Measurements from ENCODE around the gene IL32.
"Not testable (repeated sequence)": the region's sequence is repeated elsewhere in the genome, so short reads cannot be mapped to it uniquely, and the experiment has no call there.

The IL32 gene

GRCh38 chr16:3053330-3053710 is 12.1 kb upstream of the IL32 start:
- not testable (repeated sequence) for DNase-seq

GRCh38 chr16:3054965-3055733 is 10.3 kb upstream of the IL32 start:
- no peak for DNase-seq

- DNase-seq = not testable (repeated sequence)
Measured at GRCh38 chr16:3055734-3056115, 9.7 kb upstream of the IL32 start.

GRCh38 chr16:3056336-3057180 is 8.9 kb upstream of the IL32 start:
- DNase-seq = no peak

GRCh38 chr16:3057181-3058138 is 8.0 kb upstream of the IL32 start:
- no peak for DNase-seq

DNA sequence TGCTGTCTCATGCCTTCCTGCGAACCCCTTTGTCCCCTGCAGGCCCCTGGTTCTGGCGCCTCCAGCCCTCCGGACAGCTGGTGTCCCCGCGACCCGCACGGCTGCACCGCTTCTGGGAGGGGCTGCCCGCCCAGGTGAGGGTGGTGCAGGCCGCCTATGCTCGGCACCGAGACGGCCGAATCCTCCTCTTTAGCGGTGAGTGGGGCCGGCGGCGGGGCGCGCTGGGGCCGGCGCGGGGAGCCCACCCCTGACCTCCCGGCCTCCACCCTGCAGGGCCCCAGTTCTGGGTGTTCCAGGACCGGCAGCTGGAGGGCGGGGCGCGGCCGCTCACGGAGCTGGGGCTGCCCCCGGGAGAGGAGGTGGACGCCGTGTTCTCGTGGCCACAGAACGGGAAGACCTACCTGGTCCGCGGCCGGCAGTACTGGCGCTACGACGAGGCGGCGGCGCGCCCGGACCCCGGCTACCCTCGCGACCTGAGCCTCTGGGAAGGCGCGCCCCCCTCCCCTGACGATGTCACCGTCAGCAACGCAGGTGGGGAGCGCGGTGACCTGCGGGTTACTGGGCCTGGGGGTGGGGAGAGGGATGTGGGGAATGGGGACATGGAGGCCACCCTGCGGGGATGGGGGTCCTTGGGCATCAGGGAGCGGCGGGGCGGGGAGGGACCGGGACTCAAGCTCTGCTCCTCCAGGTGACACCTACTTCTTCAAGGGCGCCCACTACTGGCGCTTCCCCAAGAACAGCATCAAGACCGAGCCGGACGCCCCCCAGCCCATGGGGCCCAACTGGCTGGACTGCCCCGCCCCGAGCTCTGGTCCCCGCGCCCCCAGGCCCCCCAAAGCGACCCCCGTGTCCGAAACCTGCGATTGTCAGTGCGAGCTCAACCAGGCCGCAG is 7.1 kb upstream of the IL32 start:
- DNase-seq = no peak

DNA sequence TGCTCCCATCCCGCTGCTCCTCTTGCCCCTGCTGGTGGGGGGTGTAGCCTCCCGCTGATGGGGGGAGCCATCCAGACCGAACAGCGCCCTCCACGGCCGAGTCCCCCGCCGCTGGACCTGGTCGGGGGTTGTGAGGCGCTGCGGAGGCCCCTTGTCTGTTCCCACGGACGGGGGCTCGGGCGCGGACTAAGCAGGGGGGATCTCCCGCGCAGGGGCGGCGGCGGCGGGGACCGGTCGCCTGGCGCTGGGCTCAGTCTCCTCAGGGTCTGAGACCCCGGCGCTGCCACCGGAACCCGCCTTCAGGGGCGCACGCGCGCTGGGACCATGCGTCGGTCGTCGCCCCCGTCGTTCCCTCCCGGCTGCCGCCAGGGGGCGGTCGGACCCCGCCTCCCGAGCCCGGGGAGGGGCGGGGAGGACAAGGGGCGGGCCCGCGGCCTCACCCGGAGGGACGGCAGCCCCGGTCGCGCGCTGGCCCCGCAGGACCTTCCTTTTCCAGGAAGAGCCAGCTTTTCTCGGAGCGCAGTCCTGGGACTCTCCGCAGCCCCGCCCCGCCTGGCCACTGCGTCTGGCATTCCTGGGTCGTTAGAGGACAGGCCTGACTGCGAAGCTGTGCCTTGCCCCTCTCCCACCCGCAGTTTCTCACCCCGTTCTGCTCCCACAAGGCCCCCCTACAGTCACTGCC is 6.3 kb upstream of the IL32 start:
- DNase-seq = no peak

DNA sequence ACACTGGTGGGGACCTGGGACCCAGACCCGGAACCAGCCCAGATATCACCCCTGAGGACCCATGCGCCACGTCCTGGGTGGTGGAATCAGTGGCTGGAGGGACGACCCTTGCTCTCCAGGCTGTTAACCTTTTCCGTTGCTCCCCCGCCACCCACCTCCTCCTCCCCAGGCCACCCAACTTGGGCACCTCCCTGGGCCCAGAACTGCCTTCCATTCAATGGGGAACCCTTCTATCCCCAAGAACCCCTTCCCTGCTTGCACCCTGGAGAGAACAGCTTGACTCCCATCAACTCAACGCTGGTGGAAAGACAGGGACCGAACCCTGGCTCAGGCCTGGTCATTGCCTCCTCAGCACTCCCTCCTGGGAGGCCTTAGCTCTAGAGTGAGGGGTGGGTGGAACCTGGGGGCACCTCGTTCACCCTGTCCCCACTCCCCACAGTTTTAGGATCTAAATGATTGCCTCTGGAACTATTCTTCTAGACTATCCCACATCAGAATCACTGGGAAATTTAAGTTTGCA is 5.7 kb upstream of the IL32 start:
- DNase-seq = no peak

- no peak for DNase-seq
Measured at GRCh38 chr16:3060339-3061127, 4.9 kb upstream of the IL32 start.

GRCh38 chr16:3062553-3062952 is 2.9 kb upstream of the IL32 start:
- no peak for DNase-seq

DNA sequence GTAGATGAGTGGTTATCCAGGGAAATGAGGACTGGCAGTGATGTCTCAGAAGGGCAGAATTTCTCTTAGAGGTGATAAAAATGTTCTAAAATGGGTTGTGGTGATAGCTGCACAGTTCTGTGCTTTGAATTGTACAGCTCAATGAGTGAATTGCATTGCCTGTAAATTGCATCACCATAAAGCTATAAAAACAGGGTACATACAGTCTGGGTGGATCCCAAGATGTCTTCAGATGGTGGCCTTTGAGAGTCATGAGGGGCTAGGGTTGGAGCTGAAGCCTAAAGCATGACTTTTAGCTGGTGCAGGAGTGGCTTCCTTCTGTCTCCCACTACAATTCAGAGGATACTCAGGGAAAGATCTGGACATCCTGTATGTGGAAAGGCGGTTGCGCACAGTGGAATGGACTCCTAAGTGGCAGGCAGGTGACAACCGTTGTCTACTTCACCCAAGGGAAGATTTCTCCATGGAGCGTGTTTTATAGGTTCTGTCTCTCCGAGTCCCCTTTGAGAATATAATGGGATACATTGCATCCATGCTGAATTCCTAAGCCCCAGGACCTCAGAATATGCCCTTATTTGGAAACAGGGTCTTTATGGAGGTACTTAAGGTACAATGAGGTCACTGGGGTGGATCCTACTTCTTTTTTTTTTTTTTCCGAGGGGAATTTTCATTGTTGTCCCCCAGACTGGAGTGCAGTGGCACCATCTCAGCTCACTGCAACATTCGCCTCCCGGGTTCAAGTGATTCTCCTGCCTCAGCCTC is 1.6 kb upstream of the IL32 start:
- no peak for DNase-seq

DNA sequence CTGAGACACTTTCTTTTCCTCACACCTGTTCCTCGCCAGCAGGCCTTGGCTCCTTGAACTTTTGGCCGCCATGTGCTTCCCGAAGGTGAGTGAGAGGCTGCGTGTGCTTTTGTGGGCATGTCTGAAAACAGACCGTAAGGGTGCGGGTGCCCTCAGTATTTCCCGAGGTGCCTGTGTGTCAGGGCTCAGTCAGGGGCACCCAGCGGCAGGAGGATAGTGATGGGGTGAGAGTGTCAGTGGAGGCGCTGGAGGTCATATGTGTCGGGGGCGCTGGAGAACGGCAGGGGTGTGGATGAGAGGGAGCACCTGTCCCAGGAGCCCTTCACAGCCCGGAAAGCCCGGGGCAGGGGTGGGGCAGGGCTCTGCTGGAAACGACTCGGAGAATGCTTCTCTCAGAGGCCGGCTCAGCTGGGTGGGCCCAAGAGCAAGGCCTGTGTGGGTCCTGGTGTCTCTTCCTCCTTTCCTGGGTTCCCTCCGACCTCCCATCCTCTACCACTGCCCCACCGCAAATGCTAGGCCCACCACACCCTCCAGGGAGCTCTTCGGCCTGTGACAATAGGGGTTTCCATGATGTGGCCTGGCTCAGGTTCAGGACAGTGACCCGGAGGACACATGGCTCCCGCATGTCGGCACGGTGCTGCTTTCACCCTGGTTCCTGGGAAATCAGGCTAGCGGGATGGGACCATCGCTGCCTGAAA is 451 bp downstream of the IL32 start:
- DNase-seq = no peak

DNA sequence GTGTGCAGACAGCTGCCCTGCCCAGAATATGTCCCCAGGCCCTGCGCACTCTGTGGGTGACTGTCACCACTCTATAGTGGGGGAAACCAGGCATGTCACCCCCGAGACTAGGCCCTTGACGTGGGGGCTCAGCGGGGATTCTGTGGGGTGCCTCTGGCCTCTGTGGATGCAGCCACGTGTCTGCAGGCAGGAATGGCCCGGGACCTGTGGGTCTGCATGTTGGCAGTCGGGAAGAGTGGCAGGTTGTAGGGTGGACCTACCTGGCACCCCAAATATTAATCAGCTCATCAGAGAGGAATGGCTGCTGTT is 954 bp downstream of the IL32 start:
- no peak for DNase-seq

DNA sequence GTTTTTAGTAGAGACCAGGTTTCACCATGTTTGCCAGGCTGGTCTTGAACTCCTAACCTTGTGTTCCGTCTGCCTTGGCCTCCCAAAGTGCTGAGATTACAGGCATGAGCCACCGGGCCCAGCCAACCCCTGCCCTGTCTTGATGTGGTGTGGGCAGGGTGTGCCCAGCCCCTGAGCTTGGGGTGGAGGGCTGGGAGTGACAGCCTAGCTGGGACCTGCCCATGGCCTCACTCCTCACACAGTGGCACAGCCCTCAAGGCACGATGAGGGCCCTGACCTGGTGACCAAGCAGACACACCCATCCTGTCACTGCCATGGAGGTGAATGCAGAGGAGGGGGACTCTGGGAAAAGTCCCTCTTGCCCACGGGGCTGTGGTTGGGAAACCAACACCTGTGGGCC is 3.0 kb downstream of the IL32 start:
- no peak for DNase-seq

GRCh38 chr16:3069146-3069545 is 3.7 kb downstream of the IL32 start:
- DNase-seq = not testable (repeated sequence)

- DNase-seq = no peak
Measured at GRCh38 chr16:3070608-3071111, 5.2 kb downstream of the IL32 start.

DNA sequence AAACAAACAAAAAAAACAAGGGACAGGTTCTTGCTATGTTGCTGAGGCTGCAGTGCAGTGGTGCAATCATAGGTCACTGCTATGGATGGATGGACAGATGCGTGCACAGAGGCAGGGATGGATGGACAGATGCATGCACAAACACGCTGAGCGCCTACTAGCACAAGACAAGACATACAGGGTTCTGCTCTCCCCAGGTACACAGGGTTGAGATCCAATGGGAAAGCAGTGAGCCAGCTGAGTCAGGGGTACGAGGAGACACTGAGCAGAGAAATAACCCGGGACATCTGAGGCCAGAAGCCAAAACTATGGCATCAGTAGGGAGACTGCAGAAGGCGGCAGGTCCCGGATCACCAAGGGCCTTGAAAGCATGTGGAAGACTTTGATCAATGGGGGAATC is 6.2 kb downstream of the IL32 start:
- DNase-seq = no peak

GRCh38 chr16:3072148-3072547 is 6.7 kb downstream of the IL32 start:
- DNase-seq = not testable (repeated sequence)
